OCI-LY1 (cell line): ENCODE measurements around the gene BNIP1.

Experiments used
- H2AFZ ChIP-seq: fragments of 200-600 bp; sonication (generic), shearing (Covaris generic); 2 replicates; pipeline ENCODE4 v1.6.0; 2014; ENCODE audit warnings: antibody characterized with exemption, mild to moderate bottlenecking, low read length
- H3F3A ChIP-seq: fragments of 200-600 bp; sonication (generic), shearing (Covaris generic); 2 replicates; pipeline ENCODE4 v1.6.0; 2014; ENCODE audit warnings: mild to moderate bottlenecking, antibody characterized with exemption, low read length, moderate library complexity; ENCODE audit not compliant: insufficient read depth
- H3K27ac ChIP-seq: fragments of 200-600 bp; sonication (generic); 2 replicates; pipeline ENCODE4 v1.5.1; 2014; ENCODE audit warnings: low read length, mixed run types, mild to moderate bottlenecking, low read depth; ENCODE audit not compliant: poor library complexity, severe bottlenecking
- H3K27me3 ChIP-seq: fragments of 200-600 bp; sonication (generic); 2 replicates; pipeline ENCODE4 v1.6.0; 2014; ENCODE audit warnings: antibody characterized with exemption, mild to moderate bottlenecking, low read length, moderate library complexity; ENCODE audit not compliant: insufficient read depth
- H3K36me3 ChIP-seq: fragments of 200-600 bp; sonication (generic); 2 replicates; pipeline ENCODE4 v1.6.1; 2014; ENCODE audit warnings: mild to moderate bottlenecking, antibody characterized with exemption, low read length, moderate library complexity, mixed read lengths; ENCODE audit not compliant: insufficient read depth
- H3K4me1 ChIP-seq: fragments of 200-600 bp; sonication (generic); 2 replicates; pipeline ENCODE4 v1.5.1; 2014; ENCODE audit warnings: mild to moderate bottlenecking, low read length, moderate library complexity; ENCODE audit not compliant: insufficient read depth, severe bottlenecking
- H3K4me2 ChIP-seq: fragments of 200-600 bp; sonication (generic), shearing (Covaris generic); 2 replicates; pipeline ENCODE4 v1.6.1; 2014; ENCODE audit warnings: low read length
- H3K4me3 ChIP-seq: fragments of 200-600 bp; sonication (generic); 2 replicates; pipeline ENCODE4 v1.5.1; 2014; ENCODE audit warnings: low read length, low read depth, mild to moderate bottlenecking, mixed read lengths; ENCODE audit not compliant: poor library complexity, severe bottlenecking
- H3K79me2 ChIP-seq: fragments of 200-600 bp; shearing (Covaris generic); 2 replicates; pipeline ENCODE4 v1.6.1; 2016; ENCODE audit warnings: mixed run types, low read length, mixed read lengths; ENCODE audit not compliant: insufficient read depth
- H3K9ac ChIP-seq: fragments of 200-600 bp; sonication (generic), shearing (Covaris generic); 2 replicates; pipeline ENCODE4 v1.6.1; 2014; ENCODE audit warnings: mild to moderate bottlenecking, low read length, mixed read lengths
- H3K9me2 ChIP-seq: fragments of 200-600 bp; sonication (generic), shearing (Covaris generic); 2 replicates; pipeline ENCODE4 v1.6.1; 2014; ENCODE audit warnings: low read depth, mild to moderate bottlenecking, low read length, mixed read lengths
- H3K9me3 ChIP-seq: fragments of 200-600 bp; shearing (Covaris generic); 2 replicates; pipeline ENCODE4 v1.6.1; 2014; ENCODE audit warnings: low read length, mixed read lengths
- H4K20me1 ChIP-seq: fragments of 200-600 bp; sonication (generic), shearing (Covaris generic); 2 replicates; pipeline ENCODE4 v1.6.0; 2016; ENCODE audit warnings: mild to moderate bottlenecking, low read length; ENCODE audit not compliant: insufficient read depth
- EZH2 ChIP-seq: fragments of 200-600 bp; sonication (generic), shearing (Covaris generic); IDR thresholded peaks from 2 replicates; pipeline ENCODE4 v1.8.0; 2017; ENCODE audit warnings: borderline replicate concordance, mixed run types, mild to moderate bottlenecking, antibody characterized with exemption, low read length, moderate library complexity, mixed read lengths
- TF ChIP-seq, protein P1 (sequence below): fragments of 200-600 bp; sonication (generic), shearing (Covaris generic); IDR thresholded peaks from 2 replicates; pipeline ENCODE4 v1.5.1; 2017; ENCODE audit warnings: mild to moderate bottlenecking, antibody characterized with exemption, low read length, moderate library complexity, mixed read lengths

The BNIP1 gene

DNA sequence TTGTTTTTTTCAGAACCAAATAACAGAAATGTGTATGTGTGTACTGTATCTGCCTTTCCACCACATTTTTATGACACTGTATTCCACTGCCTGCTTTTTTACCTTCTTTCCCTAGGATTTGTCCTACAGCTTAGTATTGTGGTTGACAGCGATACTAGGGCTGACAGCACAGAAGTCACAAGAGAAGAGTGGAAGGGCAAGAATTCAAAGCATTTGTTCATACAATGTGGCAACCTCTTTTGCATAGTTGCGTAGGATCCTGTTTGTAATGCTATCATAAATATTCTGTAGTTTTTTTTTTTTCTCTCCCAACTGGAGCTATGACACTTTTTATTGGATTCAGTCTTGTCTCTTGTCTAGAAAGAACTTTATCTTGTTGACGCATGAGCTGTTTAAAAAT, 5.6 kb upstream of the BNIP1 start:
- Histone ChIP-seq H3K4me1 (no peaks in the 10 kb centered on the region), H2AFZ (no peak overlapping the region), H3K27ac (no peak overlapping the region), H3K4me2 (no peak overlapping the region), H3K4me3 (no peak overlapping the region), H3K27me3 (no peaks in the 10 kb centered on the region), H3K9me3 (no peaks in the 10 kb centered on the region), H3K79me2 (no peaks in the 10 kb centered on the region), H3F3A (no peaks in the 10 kb centered on the region), H3K9me2 (no peaks in the 10 kb centered on the region), H3K9ac (no peak overlapping the region), H3K36me3 (peaks cover 2% of the 10 kb centered on the region; the same call in 1 of the 2 replicates), H4K20me1 (no peaks in the 10 kb centered on the region)
- TF ChIP-seq, protein P1, sequence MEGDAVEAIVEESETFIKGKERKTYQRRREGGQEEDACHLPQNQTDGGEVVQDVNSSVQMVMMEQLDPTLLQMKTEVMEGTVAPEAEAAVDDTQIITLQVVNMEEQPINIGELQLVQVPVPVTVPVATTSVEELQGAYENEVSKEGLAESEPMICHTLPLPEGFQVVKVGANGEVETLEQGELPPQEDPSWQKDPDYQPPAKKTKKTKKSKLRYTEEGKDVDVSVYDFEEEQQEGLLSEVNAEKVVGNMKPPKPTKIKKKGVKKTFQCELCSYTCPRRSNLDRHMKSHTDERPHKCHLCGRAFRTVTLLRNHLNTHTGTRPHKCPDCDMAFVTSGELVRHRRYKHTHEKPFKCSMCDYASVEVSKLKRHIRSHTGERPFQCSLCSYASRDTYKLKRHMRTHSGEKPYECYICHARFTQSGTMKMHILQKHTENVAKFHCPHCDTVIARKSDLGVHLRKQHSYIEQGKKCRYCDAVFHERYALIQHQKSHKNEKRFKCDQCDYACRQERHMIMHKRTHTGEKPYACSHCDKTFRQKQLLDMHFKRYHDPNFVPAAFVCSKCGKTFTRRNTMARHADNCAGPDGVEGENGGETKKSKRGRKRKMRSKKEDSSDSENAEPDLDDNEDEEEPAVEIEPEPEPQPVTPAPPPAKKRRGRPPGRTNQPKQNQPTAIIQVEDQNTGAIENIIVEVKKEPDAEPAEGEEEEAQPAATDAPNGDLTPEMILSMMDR = no peak
- no peak for TF ChIP-seq EZH2

DNA sequence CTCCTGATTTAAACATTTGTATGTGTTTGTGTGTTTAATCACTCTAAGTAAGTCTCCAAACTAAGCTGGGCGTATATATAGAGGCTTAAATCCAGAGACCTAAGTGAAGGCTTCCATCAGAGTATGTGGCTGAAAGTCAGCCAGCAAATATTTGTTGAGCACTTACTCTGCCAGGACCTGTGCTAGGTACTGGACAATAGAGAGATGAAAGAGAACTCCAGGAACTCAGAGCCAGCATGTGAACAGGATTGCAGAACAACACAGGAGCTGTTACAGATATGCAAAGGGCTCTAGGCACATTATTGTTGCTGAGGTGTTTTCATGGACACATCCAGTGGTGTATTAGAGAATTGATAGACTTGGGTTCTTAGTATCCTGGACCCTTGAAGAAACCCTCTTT, 4.7 kb upstream of the BNIP1 start:
- H3K4me3 ChIP-seq = no peak overlapping the region
- no peaks in the 10 kb centered on the region for H3K9me2 ChIP-seq
- no peak overlapping the region for H3K4me2 ChIP-seq
- TF ChIP-seq, protein P1 = no peak
- no peak for TF ChIP-seq EZH2
- H3K4me1 ChIP-seq = peaks cover 4% of the 10 kb centered on the region
- no peaks in the 10 kb centered on the region for H3K27me3 ChIP-seq
- no peaks in the 10 kb centered on the region for H3F3A ChIP-seq
- no peak overlapping the region for H3K9ac ChIP-seq
- no peaks in the 10 kb centered on the region for H3K79me2 ChIP-seq
- no peaks in the 10 kb centered on the region for H4K20me1 ChIP-seq
- no peaks in the 10 kb centered on the region for H3K36me3 ChIP-seq
- no peaks in the 10 kb centered on the region for H3K9me3 ChIP-seq
- H2AFZ ChIP-seq = no peak overlapping the region
- no peak overlapping the region for H3K27ac ChIP-seq

DNA sequence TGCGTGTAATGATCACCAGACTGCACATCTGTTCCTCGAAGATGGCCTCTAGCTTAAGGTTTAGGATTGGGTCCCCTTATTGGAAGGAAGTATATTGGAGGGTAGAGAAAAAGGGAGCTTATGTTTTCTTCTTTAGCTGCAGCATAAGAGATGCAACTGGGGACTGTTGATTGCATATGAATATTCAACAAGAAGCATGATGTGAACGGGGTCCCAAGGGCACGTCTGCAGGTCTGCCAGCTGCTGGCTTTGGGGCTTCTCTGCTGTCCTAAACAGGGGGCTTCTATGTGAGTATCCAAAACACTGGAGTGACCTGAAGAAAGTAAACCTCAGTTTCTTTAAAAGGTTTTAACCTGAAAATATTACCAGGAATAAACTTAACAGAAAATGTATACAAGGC, 3.6 kb upstream of the BNIP1 start:
- Histone ChIP-seq H4K20me1 (no peaks in the 10 kb centered on the region), H3K9me2 (no peaks in the 10 kb centered on the region), H2AFZ (no peak overlapping the region), H3F3A (no peaks in the 10 kb centered on the region), H3K9ac (no peak overlapping the region), H3K4me3 (no peak overlapping the region), H3K4me2 (no peak overlapping the region), H3K36me3 (peaks cover 3% of the 10 kb centered on the region), H3K4me1 (peaks cover 12% of the 10 kb centered on the region), H3K9me3 (no peaks in the 10 kb centered on the region), H3K79me2 (no peaks in the 10 kb centered on the region), H3K27ac (no peak overlapping the region), H3K27me3 (no peaks in the 10 kb centered on the region)
- TF ChIP-seq, protein P1 = no peak
- no peak for TF ChIP-seq EZH2
